ENCODE measurements around the gene ZNF423.

The ZNF423 gene

DNA sequence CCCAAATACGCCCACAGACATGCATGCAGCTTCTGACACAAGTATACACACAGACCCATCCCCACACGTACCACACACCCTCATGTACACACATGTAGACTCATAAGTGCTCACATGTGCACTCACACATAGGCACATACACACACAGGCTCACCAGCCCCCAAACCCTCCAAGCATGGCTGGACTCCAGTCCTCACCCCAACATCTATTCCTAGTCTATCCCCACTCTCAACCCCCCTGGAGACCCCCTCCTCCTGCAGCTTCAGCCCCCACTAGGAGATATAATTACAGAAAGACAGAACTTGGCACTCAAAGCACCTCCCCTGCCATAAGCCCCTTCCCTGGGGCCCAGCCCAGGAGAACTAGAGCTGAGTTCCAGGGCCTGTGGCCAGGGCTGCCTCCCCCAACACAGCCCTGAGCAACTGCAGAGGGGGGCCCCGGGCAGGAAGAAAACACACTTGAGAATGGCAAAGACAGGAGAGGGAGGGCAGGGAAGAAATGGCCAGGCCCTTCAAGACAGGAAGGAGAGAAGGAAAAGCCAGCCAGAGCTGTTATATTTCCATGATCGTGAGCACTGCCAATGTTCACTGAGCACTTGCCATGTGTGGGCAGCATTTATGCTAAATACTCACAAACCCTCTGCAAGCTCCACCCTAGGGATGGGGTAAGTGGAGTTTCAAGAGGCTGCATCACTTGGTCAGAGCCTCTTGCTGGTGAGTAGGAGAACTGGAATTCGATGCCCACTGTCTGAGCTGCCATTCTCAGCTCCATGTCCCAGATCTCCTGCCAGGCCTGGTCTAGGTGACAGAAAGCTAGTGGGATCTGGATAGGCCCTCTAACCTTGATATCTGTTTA lies 224.5 kb downstream of the ZNF423 start:
- no peak overlapping the region for H3K4me3 ChIP-seq (ENCODE audit: low read depth, low read length)
- no peaks in the 10 kb centered on the region for H3K9me3 ChIP-seq (ENCODE audit: severe bottlenecking)
- no peak overlapping the region for H3K27ac ChIP-seq
- no peaks in the 10 kb centered on the region for H3K36me3 ChIP-seq
- TF ChIP-seq, protein P1, sequence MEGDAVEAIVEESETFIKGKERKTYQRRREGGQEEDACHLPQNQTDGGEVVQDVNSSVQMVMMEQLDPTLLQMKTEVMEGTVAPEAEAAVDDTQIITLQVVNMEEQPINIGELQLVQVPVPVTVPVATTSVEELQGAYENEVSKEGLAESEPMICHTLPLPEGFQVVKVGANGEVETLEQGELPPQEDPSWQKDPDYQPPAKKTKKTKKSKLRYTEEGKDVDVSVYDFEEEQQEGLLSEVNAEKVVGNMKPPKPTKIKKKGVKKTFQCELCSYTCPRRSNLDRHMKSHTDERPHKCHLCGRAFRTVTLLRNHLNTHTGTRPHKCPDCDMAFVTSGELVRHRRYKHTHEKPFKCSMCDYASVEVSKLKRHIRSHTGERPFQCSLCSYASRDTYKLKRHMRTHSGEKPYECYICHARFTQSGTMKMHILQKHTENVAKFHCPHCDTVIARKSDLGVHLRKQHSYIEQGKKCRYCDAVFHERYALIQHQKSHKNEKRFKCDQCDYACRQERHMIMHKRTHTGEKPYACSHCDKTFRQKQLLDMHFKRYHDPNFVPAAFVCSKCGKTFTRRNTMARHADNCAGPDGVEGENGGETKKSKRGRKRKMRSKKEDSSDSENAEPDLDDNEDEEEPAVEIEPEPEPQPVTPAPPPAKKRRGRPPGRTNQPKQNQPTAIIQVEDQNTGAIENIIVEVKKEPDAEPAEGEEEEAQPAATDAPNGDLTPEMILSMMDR (IDR thresholded peaks at IDR 0.05; ENCODE audit: low read depth, low read length): no peak
- no peak for DNase-seq
- no peaks in the 10 kb centered on the region for H3K27me3 ChIP-seq (ENCODE audit: insufficient read depth, low read depth, severe bottlenecking)

DNA sequence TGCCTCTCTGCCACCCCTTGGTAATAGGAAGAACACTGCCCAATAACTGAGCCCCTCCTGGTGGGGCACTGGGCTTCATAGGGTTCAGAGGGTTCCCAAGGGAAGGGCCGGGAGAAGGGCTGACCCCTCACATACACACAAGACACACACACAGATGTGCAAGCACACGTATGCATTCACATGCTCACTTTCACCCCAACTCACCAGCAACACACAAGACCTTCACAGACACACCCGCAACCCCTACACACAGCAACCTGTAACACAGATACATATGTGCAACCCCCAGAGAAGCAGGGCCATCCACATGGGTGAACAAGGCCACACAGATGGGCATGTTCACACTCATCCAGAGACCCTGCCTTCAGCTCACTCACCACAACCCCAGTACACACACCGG lies 225.1 kb downstream of the ZNF423 start:
- TF ChIP-seq, protein P1 (IDR thresholded peaks at IDR 0.05; ENCODE audit: low read depth, low read length): no peak
- H3K27ac ChIP-seq: no peak overlapping the region
- DNase-seq: no peak
- H3K4me3 ChIP-seq (ENCODE audit: low read depth, low read length): no peak overlapping the region
- no peaks in the 10 kb centered on the region for H3K27me3 ChIP-seq (ENCODE audit: insufficient read depth, low read depth, severe bottlenecking)
- no peaks in the 10 kb centered on the region for H3K9me3 ChIP-seq (ENCODE audit: severe bottlenecking)
- H3K36me3 ChIP-seq: no peaks in the 10 kb centered on the region

DNA sequence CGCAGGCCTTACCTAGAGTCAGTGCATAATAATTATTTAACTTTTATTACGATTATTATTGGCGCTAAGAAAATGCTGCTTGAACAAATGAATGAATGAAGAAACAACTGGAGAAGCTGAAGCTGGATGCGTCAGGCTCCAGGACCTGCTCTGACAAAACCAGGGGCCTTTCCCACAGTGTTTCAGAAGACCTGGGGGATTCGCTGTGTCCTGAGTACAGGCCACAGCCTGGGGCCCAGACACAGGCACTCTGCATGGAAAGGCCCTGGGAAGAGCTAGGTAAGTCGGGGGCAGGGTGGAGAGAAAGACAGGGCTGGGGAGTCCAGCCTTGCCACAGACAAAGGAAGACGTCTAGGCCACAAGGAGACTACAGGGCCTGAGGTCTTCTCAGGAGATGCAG lies 226.1 kb downstream of the ZNF423 start:
- no peak for DNase-seq
- TF ChIP-seq, protein P1 (IDR thresholded peaks at IDR 0.05; ENCODE audit: low read depth, low read length): no peak
- no peak overlapping the region for H3K27ac ChIP-seq
- H3K36me3 ChIP-seq: no peaks in the 10 kb centered on the region
- H3K4me3 ChIP-seq (ENCODE audit: low read depth, low read length): no peak overlapping the region
- no peaks in the 10 kb centered on the region for H3K9me3 ChIP-seq (ENCODE audit: severe bottlenecking)
- no peaks in the 10 kb centered on the region for H3K27me3 ChIP-seq (ENCODE audit: insufficient read depth, low read depth, severe bottlenecking)

DNA sequence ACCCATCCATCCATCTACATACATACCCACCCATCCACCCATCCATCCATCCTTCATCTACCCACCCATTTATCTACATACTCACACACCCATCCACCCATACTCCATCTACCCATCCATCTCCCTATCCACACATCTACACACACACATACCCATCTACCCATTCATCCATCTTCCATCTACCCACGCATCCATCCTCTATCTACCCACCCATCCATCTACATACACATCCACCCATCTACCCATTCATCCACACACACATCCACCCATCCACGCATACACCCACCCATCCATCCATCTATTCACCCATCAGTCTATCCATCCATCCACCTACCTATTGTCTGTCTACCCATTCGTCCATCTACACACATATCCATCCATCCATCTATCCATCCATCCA lies 227.8 kb downstream of the ZNF423 start:
- Histone ChIP-seq H3K27ac (no peak overlapping the region), H3K27me3 (ENCODE audit: insufficient read depth, low read depth, severe bottlenecking) (no peaks in the 10 kb centered on the region), H3K4me3 (ENCODE audit: low read depth, low read length) (no peak overlapping the region), H3K9me3 (ENCODE audit: severe bottlenecking) (no peaks in the 10 kb centered on the region), H3K36me3 (no peaks in the 10 kb centered on the region)
- TF ChIP-seq, protein P1 (IDR thresholded peaks at IDR 0.05; ENCODE audit: low read depth, low read length): no peak
- DNase-seq: no peak

DNA sequence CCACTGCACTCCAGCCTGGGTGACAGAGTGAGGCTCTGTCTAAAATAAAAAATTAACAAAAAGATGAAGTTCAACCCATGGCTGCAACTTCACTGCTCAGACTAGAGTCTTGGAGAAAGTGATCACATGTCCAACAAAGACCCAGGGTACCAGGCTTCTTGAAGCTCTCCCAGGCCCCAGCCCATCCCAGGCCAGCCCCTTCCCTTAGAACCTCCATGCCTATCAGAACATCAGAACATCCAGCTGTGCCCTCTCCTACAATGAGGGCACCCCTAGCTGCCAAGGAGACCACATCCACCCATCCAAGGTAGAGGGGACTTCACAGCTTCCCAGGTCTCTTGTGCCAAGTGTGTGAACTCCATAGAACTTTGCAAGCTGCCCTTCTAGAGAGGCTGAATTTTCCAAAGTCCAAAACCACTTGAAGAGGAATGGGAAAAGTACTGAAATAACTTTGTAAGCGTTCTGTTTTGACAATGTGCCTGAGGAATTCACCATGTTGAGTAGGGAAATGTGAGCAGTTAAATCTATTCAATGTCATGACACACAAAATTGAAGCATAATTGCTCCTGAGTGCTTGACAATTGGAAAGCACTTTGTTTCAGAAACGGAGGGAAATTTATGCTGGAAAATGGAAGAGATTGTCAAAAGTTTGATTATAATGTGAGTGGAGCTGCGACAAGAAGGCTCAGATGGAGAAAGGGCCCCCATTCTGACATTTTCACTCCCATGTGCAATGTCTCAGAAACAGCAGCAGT lies 230.4 kb downstream of the ZNF423 start:
- no peaks in the 10 kb centered on the region for H3K27me3 ChIP-seq (ENCODE audit: insufficient read depth, low read depth, severe bottlenecking)
- H3K9me3 ChIP-seq (ENCODE audit: severe bottlenecking): no peaks in the 10 kb centered on the region
- DNase-seq: no peak
- H3K36me3 ChIP-seq: no peaks in the 10 kb centered on the region
- H3K27ac ChIP-seq: no peak overlapping the region
- TF ChIP-seq, protein P1 (IDR thresholded peaks at IDR 0.05; ENCODE audit: low read depth, low read length): no peak
- H3K4me3 ChIP-seq (ENCODE audit: low read depth, low read length): no peak overlapping the region
